ENCODE data around the gene PARD3B.

The PARD3B gene

GRCh38 chr2:204717591-204717990, 172.3 kb downstream of the PARD3B start:
- no peaks in the 10 kb centered on the region for H3K4me1 ChIP-seq (ENCODE audit: control extremely low read depth in 1 of 4, control insufficient read depth in 4 of 4, insufficient read depth in 4 of 4, low read length in 3 of 4)
- ChIA-PET POLR2A (no interaction called here), CTCF (no interaction called here)
- H3K9me3 ChIP-seq (ENCODE audit: control extremely low read depth in 1 of 5, control insufficient read depth in 4 of 5, insufficient read depth in 2 of 5, low read depth in 1 of 5, low read length in 4 of 5), result no peaks in the 10 kb centered on the region
- no peak overlapping the region for H3K4me3 ChIP-seq (ENCODE audit: control insufficient read depth in 1 of 7, extremely low read depth in 1 of 7, insufficient read depth in 4 of 7, low read depth in 2 of 7, low read length in 6 of 7)
- no peaks in the 10 kb centered on the region for H3K36me3 ChIP-seq (ENCODE audit: control insufficient read depth in 4 of 4, insufficient read depth in 4 of 4, low read length in 3 of 4)
- DNase-seq, result no peak
- WGBS (ENCODE audit: insufficient coverage), result 100% methylated on average over 2 of the region's 3 CpGs
- H3K27ac ChIP-seq (ENCODE audit: insufficient read depth in 1 of 2, low read depth in 1 of 2, low read length in 2 of 2, poor library complexity in 1 of 2, severe bottlenecking in 2 of 2), result no peak overlapping the region
- H3K27me3 ChIP-seq (replicated peaks in 2 of 5; ENCODE audit: control insufficient read depth in 4 of 5, insufficient read depth in 5 of 5, low read length in 4 of 5), result no peaks in the 10 kb centered on the region

- Histone ChIP-seq H3K36me3 (ENCODE audit: control insufficient read depth in 4 of 4, insufficient read depth in 4 of 4, low read length in 3 of 4) (no peaks in the 10 kb centered on the region), H3K27ac (ENCODE audit: insufficient read depth in 1 of 2, low read depth in 1 of 2, low read length in 2 of 2, poor library complexity in 1 of 2, severe bottlenecking in 2 of 2) (no peak overlapping the region), H3K9me3 (ENCODE audit: control extremely low read depth in 1 of 5, control insufficient read depth in 4 of 5, insufficient read depth in 2 of 5, low read depth in 1 of 5, low read length in 4 of 5) (no peaks in the 10 kb centered on the region), H3K27me3 (replicated peaks in 2 of 5; ENCODE audit: control insufficient read depth in 4 of 5, insufficient read depth in 5 of 5, low read length in 4 of 5) (no peaks in the 10 kb centered on the region), H3K4me3 (ENCODE audit: control insufficient read depth in 1 of 7, extremely low read depth in 1 of 7, insufficient read depth in 4 of 7, low read depth in 2 of 7, low read length in 6 of 7) (no peak overlapping the region), H3K4me1 (ENCODE audit: control extremely low read depth in 1 of 4, control insufficient read depth in 4 of 4, insufficient read depth in 4 of 4, low read length in 3 of 4) (no peaks in the 10 kb centered on the region)
- ChIA-PET POLR2A (no interaction called here), CTCF (no interaction called here)
- 100% methylated on average over 1 of the region's 3 CpGs for WGBS (ENCODE audit: insufficient coverage)
- DNase-seq, result no peak
Measured at GRCh38 chr2:204718607-204719006, 173.3 kb downstream of the PARD3B start.

- Histone ChIP-seq H3K27me3 (replicated peaks in 2 of 5; ENCODE audit: control insufficient read depth in 4 of 5, insufficient read depth in 5 of 5, low read length in 4 of 5) (no peaks in the 10 kb centered on the region), H3K27ac (ENCODE audit: insufficient read depth in 1 of 2, low read depth in 1 of 2, low read length in 2 of 2, poor library complexity in 1 of 2, severe bottlenecking in 2 of 2) (no peak overlapping the region), H3K9me3 (ENCODE audit: control extremely low read depth in 1 of 5, control insufficient read depth in 4 of 5, insufficient read depth in 2 of 5, low read depth in 1 of 5, low read length in 4 of 5) (no peaks in the 10 kb centered on the region), H3K4me3 (ENCODE audit: control insufficient read depth in 1 of 7, extremely low read depth in 1 of 7, insufficient read depth in 4 of 7, low read depth in 2 of 7, low read length in 6 of 7) (no peak overlapping the region), H3K4me1 (ENCODE audit: control extremely low read depth in 1 of 4, control insufficient read depth in 4 of 4, insufficient read depth in 4 of 4, low read length in 3 of 4) (no peaks in the 10 kb centered on the region), H3K36me3 (ENCODE audit: control insufficient read depth in 4 of 4, insufficient read depth in 4 of 4, low read length in 3 of 4) (no peaks in the 10 kb centered on the region)
- 100% methylated on average over 1 of the region's 2 CpGs for WGBS (ENCODE audit: insufficient coverage)
- POLR2A ChIA-PET, result no interaction called here
- no peak for DNase-seq
- CTCF ChIA-PET, result interaction anchor here (0.6 kb wide), 1 partner anchor 1216 kb away, joined by 3 read pairs; no protein-coding TSS in a partner anchor
Measured at GRCh38 chr2:204720874-204721273, 175.6 kb downstream of the PARD3B start.

- Histone ChIP-seq H3K9me3 (ENCODE audit: control extremely low read depth in 1 of 5, control insufficient read depth in 4 of 5, insufficient read depth in 2 of 5, low read depth in 1 of 5, low read length in 4 of 5) (no peaks in the 10 kb centered on the region), H3K27ac (ENCODE audit: insufficient read depth in 1 of 2, low read depth in 1 of 2, low read length in 2 of 2, poor library complexity in 1 of 2, severe bottlenecking in 2 of 2) (no peak overlapping the region), H3K27me3 (replicated peaks in 2 of 5; ENCODE audit: control insufficient read depth in 4 of 5, insufficient read depth in 5 of 5, low read length in 4 of 5) (no peaks in the 10 kb centered on the region), H3K4me3 (ENCODE audit: control insufficient read depth in 1 of 7, extremely low read depth in 1 of 7, insufficient read depth in 4 of 7, low read depth in 2 of 7, low read length in 6 of 7) (no peak overlapping the region), H3K4me1 (ENCODE audit: control extremely low read depth in 1 of 4, control insufficient read depth in 4 of 4, insufficient read depth in 4 of 4, low read length in 3 of 4) (no peaks in the 10 kb centered on the region), H3K36me3 (ENCODE audit: control insufficient read depth in 4 of 4, insufficient read depth in 4 of 4, low read length in 3 of 4) (no peaks in the 10 kb centered on the region)
- 97% methylated on average over 3 of the region's 3 CpGs for WGBS (ENCODE audit: insufficient coverage)
- POLR2A ChIA-PET, result no interaction called here
- CTCF ChIA-PET, result no interaction called here
- DNase-seq, result no peak
Measured at GRCh38 chr2:204722207-204722606, 176.9 kb downstream of the PARD3B start.

GRCh38 chr2:204722691-204723090, 177.4 kb downstream of the PARD3B start:
- POLR2A ChIA-PET, result no interaction called here
- no peaks in the 10 kb centered on the region for H3K27me3 ChIP-seq (replicated peaks in 2 of 5; ENCODE audit: control insufficient read depth in 4 of 5, insufficient read depth in 5 of 5, low read length in 4 of 5)
- no peak for DNase-seq
- no peaks in the 10 kb centered on the region for H3K4me1 ChIP-seq (ENCODE audit: control extremely low read depth in 1 of 4, control insufficient read depth in 4 of 4, insufficient read depth in 4 of 4, low read length in 3 of 4)
- WGBS (ENCODE audit: insufficient coverage), result 100% methylated on average over 1 of the region's 2 CpGs
- H3K4me3 ChIP-seq (ENCODE audit: control insufficient read depth in 1 of 7, extremely low read depth in 1 of 7, insufficient read depth in 4 of 7, low read depth in 2 of 7, low read length in 6 of 7), result no peak overlapping the region
- H3K36me3 ChIP-seq (ENCODE audit: control insufficient read depth in 4 of 4, insufficient read depth in 4 of 4, low read length in 3 of 4), result no peaks in the 10 kb centered on the region
- no peak overlapping the region for H3K27ac ChIP-seq (ENCODE audit: insufficient read depth in 1 of 2, low read depth in 1 of 2, low read length in 2 of 2, poor library complexity in 1 of 2, severe bottlenecking in 2 of 2)
- CTCF ChIA-PET, result no interaction called here
- no peaks in the 10 kb centered on the region for H3K9me3 ChIP-seq (ENCODE audit: control extremely low read depth in 1 of 5, control insufficient read depth in 4 of 5, insufficient read depth in 2 of 5, low read depth in 1 of 5, low read length in 4 of 5)

- no peak overlapping the region for H3K4me3 ChIP-seq (ENCODE audit: control insufficient read depth in 1 of 7, extremely low read depth in 1 of 7, insufficient read depth in 4 of 7, low read depth in 2 of 7, low read length in 6 of 7)
- no peak overlapping the region for H3K27ac ChIP-seq (ENCODE audit: insufficient read depth in 1 of 2, low read depth in 1 of 2, low read length in 2 of 2, poor library complexity in 1 of 2, severe bottlenecking in 2 of 2)
- H3K9me3 ChIP-seq (ENCODE audit: control extremely low read depth in 1 of 5, control insufficient read depth in 4 of 5, insufficient read depth in 2 of 5, low read depth in 1 of 5, low read length in 4 of 5), result no peaks in the 10 kb centered on the region
- ChIA-PET POLR2A (no interaction called here), CTCF (no interaction called here)
- 100% methylated on average over 3 of the region's 3 CpGs for WGBS (ENCODE audit: insufficient coverage)
- H3K4me1 ChIP-seq (ENCODE audit: control extremely low read depth in 1 of 4, control insufficient read depth in 4 of 4, insufficient read depth in 4 of 4, low read length in 3 of 4), result no peaks in the 10 kb centered on the region
- DNase-seq, result no peak
- no peaks in the 10 kb centered on the region for H3K27me3 ChIP-seq (replicated peaks in 2 of 5; ENCODE audit: control insufficient read depth in 4 of 5, insufficient read depth in 5 of 5, low read length in 4 of 5)
- H3K36me3 ChIP-seq (ENCODE audit: control insufficient read depth in 4 of 4, insufficient read depth in 4 of 4, low read length in 3 of 4), result no peaks in the 10 kb centered on the region
Measured at GRCh38 chr2:204725693-204726360, 180.6 kb downstream of the PARD3B start.

- Histone ChIP-seq H3K27me3 (replicated peaks in 2 of 5; ENCODE audit: control insufficient read depth in 4 of 5, insufficient read depth in 5 of 5, low read length in 4 of 5) (no peaks in the 10 kb centered on the region), H3K27ac (ENCODE audit: insufficient read depth in 1 of 2, low read depth in 1 of 2, low read length in 2 of 2, poor library complexity in 1 of 2, severe bottlenecking in 2 of 2) (no peak overlapping the region), H3K9me3 (ENCODE audit: control extremely low read depth in 1 of 5, control insufficient read depth in 4 of 5, insufficient read depth in 2 of 5, low read depth in 1 of 5, low read length in 4 of 5) (no peaks in the 10 kb centered on the region), H3K36me3 (ENCODE audit: control insufficient read depth in 4 of 4, insufficient read depth in 4 of 4, low read length in 3 of 4) (no peaks in the 10 kb centered on the region), H3K4me3 (ENCODE audit: control insufficient read depth in 1 of 7, extremely low read depth in 1 of 7, insufficient read depth in 4 of 7, low read depth in 2 of 7, low read length in 6 of 7) (no peak overlapping the region), H3K4me1 (ENCODE audit: control extremely low read depth in 1 of 4, control insufficient read depth in 4 of 4, insufficient read depth in 4 of 4, low read length in 3 of 4) (no peaks in the 10 kb centered on the region)
- WGBS (ENCODE audit: insufficient coverage), result 90% methylated on average over 3 of the region's 3 CpGs
- CTCF ChIA-PET, result no interaction called here
- POLR2A ChIA-PET, result no interaction called here
- DNase-seq, result no peak
Measured at GRCh38 chr2:204726831-204727230, 181.6 kb downstream of the PARD3B start.
